BE2C (cell line): Measurements from ENCODE around the gene CNKSR1.

Source experiments
- DNase-seq: peaks from one replicate; pipeline ENCODE4 v3.0.0-alpha.2; 2020
- H3K27me3 ChIP-seq: fragments of 250-450 bp; sonication (Bioruptor Pico); 2 replicates; pipeline ENCODE4 v1.5.1; 2020; ENCODE audit warnings: mild to moderate bottlenecking
- H3K36me3 ChIP-seq: fragments of 250-450 bp; sonication (Bioruptor Pico); 2 replicates; pipeline ENCODE4 v1.5.1; 2020; ENCODE audit warnings: mild to moderate bottlenecking
- H3K4me1 ChIP-seq: fragments of 250-450 bp; sonication (Bioruptor Pico); 2 replicates; pipeline ENCODE4 v1.5.1; 2020
- H3K4me3 ChIP-seq: 2 replicates; pipeline ENCODE4 v1.5.1; 2011; ENCODE audit warnings: low read depth, low read length
- H3K9me3 ChIP-seq: fragments of 250-450 bp; sonication (Bioruptor Pico); 2 replicates; pipeline ENCODE4 v1.5.1; 2020
- TF ChIP-seq, protein P1 (sequence below): IDR thresholded peaks from 2 replicates; pipeline ENCODE4 v1.5.1; 2012; ENCODE audit warnings: mild to moderate bottlenecking, low read depth, low read length

CNKSR1 gene

DNA sequence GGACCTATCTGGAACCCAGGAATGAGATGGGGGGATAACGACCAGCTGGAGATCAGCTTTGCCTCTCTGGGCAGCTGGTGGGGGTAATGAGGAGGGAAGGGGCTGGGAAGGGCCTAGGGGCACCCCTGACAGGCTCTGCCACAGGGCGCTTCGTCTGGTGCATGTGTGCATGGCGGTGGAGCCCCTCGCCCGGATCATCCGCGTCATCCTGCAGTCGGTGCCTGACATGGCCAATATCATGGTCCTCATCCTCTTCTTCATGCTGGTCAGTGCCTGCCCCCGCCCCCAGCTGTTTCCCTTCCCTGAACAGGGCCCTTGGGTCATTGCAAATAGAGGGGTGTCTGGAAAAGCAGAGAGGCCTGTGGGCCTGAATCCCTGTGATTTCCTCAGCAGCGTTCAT lies 20.5 kb downstream of the CNKSR1 start:
- no peak for DNase-seq
- TF ChIP-seq, protein P1, sequence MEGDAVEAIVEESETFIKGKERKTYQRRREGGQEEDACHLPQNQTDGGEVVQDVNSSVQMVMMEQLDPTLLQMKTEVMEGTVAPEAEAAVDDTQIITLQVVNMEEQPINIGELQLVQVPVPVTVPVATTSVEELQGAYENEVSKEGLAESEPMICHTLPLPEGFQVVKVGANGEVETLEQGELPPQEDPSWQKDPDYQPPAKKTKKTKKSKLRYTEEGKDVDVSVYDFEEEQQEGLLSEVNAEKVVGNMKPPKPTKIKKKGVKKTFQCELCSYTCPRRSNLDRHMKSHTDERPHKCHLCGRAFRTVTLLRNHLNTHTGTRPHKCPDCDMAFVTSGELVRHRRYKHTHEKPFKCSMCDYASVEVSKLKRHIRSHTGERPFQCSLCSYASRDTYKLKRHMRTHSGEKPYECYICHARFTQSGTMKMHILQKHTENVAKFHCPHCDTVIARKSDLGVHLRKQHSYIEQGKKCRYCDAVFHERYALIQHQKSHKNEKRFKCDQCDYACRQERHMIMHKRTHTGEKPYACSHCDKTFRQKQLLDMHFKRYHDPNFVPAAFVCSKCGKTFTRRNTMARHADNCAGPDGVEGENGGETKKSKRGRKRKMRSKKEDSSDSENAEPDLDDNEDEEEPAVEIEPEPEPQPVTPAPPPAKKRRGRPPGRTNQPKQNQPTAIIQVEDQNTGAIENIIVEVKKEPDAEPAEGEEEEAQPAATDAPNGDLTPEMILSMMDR, result no peak
- H3K4me1 ChIP-seq, result no peaks in the 10 kb centered on the region

DNA sequence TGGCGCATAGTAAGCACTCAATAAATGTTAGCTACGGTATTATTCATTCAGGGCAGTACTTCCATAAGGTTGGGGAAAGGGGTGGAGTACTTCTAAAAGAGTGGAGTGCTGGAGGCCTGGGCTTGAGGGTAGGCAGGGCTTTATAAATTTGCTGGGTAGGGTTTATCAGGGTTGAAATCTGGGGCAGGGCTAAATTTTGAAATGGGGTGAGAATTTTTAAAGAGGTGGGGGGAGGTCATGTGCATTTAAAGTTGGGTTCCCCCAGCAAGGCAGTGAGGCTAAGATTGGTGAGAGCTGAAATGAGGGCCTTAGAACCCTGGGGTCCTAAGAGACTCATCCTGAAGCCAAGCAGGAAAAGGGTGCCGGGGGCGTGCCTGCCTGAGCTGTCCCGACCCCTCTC lies 23.1 kb downstream of the CNKSR1 start:
- Histone ChIP-seq H3K4me1 (no peaks in the 10 kb centered on the region; the same call in 1 of the 2 replicates), H3K9me3 (no peaks in the 10 kb centered on the region), H3K36me3 (no peaks in the 10 kb centered on the region), H3K27me3 (no peaks in the 10 kb centered on the region), H3K4me3 (no peak overlapping the region)
- TF ChIP-seq, protein P1, result no peak
- no peak for DNase-seq

More for the DNA sequence above, 20.5 kb downstream of the CNKSR1 start:
- Histone ChIP-seq H3K4me3 (no peak overlapping the region), H3K9me3 (no peaks in the 10 kb centered on the region), H3K36me3 (no peaks in the 10 kb centered on the region), H3K27me3 (no peaks in the 10 kb centered on the region)

DNA sequence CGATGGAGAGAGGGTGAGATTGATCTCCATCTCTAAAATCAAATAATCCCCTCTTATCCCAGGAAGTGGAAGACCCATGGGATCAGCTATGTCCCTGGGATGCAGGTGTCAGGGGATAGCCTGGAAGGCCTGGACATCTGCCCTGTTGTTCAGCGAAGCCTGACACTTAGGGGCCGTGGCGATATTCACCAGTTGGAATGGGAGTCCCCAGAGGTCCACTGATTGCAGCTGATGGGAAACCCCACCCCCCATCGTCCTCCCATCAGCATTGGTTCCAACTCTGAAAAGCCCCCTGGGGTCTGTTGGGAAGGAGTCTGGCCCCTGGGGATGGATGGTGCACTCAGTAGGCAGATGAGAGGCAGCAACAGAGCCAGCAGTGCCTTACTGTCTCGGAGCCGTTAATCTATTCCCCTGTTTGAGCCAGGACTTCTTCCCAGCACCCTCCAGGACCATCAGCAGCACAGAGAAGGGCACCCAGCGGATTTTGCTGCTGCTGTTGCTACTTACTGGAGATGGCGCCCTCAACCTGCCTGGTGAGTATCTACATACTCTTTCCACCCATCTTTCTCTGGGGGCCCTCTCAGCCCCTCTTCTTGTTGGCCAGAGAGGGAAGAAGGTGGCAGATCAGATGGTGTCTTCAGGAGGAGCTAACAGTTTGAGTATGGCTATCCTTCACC lies 26.5 kb downstream of the CNKSR1 start:
- TF ChIP-seq, protein P1, result no peak
- H3K4me3 ChIP-seq, result no peak overlapping the region

DNA sequence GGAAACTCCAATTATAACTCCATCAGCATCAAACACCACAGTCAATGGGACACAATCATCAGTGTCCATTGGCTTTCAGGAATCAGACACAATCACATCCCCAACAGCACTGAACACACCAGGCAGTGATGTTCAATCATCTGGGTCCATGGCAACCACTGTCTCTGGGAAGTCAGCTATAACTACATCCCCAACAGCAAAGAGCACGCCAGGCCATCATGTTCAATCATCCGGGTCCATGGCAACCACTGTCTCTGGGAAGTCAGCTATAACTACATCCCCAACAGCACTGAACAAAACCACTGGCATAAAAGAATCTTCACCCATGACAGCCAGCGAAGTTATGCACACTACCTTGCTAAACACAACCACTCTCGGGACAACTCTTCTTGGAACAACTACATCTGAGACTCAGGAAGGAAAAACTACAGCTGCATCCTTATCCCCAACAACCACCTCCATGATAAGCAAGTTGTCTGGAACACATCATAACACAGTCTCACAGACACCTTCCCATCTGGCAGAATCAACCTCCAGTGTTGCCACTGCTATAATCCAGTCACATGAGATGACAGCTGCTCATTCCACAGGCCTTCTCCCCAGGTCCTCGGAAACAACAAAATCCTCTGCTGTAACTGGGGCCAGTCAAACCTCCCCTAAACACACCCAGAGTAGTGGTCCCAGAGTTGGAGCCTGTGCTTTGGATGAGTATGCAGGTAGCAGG lies 33.0 kb downstream of the CNKSR1 start:
- TF ChIP-seq, protein P1, result no peak
- Histone ChIP-seq H3K36me3 (no peaks in the 10 kb centered on the region), H3K9me3 (no peaks in the 10 kb centered on the region), H3K27me3 (no peaks in the 10 kb centered on the region), H3K4me3 (no peak overlapping the region), H3K4me1 (no peaks in the 10 kb centered on the region)
- no peak for DNase-seq

More for the DNA sequence above, 26.5 kb downstream of the CNKSR1 start:
- Histone ChIP-seq H3K4me1 (no peaks in the 10 kb centered on the region; the same call in 1 of the 2 replicates), H3K36me3 (no peaks in the 10 kb centered on the region), H3K9me3 (no peaks in the 10 kb centered on the region), H3K27me3 (no peaks in the 10 kb centered on the region)
- peak; percentile 45 for DNase-seq

DNA sequence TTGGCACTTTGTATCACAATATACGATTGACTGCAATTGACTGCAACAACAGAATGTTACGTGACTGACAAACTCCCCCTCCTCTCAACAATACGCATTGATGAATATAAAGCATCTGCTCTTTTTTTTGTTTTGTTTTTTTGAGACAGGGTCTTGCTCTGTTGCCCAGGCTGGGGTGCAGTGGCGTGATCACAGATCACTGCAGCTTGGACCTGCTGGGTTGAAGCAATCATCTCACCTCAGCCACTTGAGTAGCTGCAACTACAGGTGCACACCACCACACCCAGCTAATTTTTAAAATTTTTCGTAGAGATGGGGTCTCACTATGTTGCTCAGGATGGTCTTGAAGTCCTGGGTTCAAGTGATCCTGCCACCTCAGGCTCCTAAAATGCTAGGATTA lies 35.4 kb downstream of the CNKSR1 start:
- Histone ChIP-seq H3K4me3 (no peak overlapping the region), H3K36me3 (no peaks in the 10 kb centered on the region), H3K4me1 (no peaks in the 10 kb centered on the region), H3K9me3 (no peaks in the 10 kb centered on the region), H3K27me3 (no peaks in the 10 kb centered on the region)
- TF ChIP-seq, protein P1, result no peak
- no peak for DNase-seq

DNA sequence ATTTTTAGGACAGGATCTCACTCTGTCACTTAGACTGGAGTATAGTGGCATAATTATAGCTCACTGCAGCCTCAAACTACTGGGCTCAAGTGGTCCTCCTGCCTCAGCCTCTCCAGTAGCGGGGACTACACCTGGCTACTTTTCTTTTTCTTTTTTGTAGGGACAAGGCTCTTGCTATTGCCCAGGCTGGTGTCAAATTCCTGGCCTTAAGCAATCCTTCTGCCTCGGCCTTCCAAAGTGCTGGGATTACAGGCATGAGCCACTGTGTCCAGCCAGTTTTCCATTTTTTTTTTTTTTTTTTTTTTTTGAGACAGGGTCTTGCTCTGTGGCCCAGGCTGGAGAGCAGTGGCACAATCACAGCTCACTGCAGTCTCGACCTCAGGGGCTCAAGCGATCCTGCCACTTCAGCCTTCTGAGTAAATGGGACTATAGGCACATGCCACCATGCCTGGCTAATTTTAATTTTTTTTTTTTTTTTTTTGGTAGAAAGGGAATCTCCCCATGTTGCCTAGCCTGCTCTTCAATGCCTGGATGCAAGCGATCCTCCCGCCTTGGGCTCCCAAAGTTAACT lies 36.1 kb downstream of the CNKSR1 start:
- Histone ChIP-seq H3K27me3 (no peaks in the 10 kb centered on the region), H3K36me3 (no peaks in the 10 kb centered on the region), H3K4me3 (no peak overlapping the region), H3K9me3 (no peaks in the 10 kb centered on the region), H3K4me1 (no peaks in the 10 kb centered on the region)
- TF ChIP-seq, protein P1, result no peak
- no peak for DNase-seq
